HCT116 (cell line): ENCODE measurements around the gene PSMD11. TPM values are rescaled to one million over a fixed set of nuclear protein-coding genes. Genes with fewer than 3 reads are reported as not detected.
"Not testable (repeated sequence)": the region's sequence is repeated elsewhere in the genome, so short reads cannot be mapped to it uniquely, and the experiment has no call there.

ENCODE experiments used
- ATAC-seq: fragments of 200-7000 bp; cut with Tn5 transposase; 2 replicates; pipeline ENCODE4 v1.9.1; 2020; ENCODE audit warnings: mild to moderate bottlenecking, moderate library complexity
- BruUV-seq: library from RNA; stranded (reverse); fragments of 400-500 nt; replicated peaks from 2 replicates; lab custom pipeline; 2021; lab: Mats Ljungman, UMichigan
- CTCF ChIA-PET: fragments of 300-600 bp; sonication (Branson Sonifier 250); formaldehyde crosslinking; loops from one replicate; lab custom pipeline; 2021; ENCODE audit warnings: antibody characterized with exemption; lab: Charles Lee
- POLR2A ChIA-PET: fragments of 300-600, 350-600 bp; sonication (Branson Sonifier 250); formaldehyde crosslinking; loops from one replicate; lab custom pipeline; 2021; ENCODE audit warnings: antibody characterized with exemption; lab: Charles Lee
- RAD21 ChIA-PET, 2 experiments: fragments of 300-600 bp; sonication (Branson Sonifier 250); formaldehyde crosslinking; loops; one replicate each; lab custom pipeline; 2023; ENCODE audit warnings: low total read pairs in 2 of 2; ENCODE audit not compliant: uncharacterized antibody in 2 of 2, unreplicated experiment in 2 of 2, low non-redundant PET in 1 of 2; lab: Charles Lee
- DNase-seq: peaks from one replicate; pipeline ENCODE4 v3.0.0-alpha.2; 2010; ENCODE audit warnings: low read depth, low spot score
- H2AFZ ChIP-seq: fragments of 200-600 bp; shearing (Covaris generic), sonication (generic); 2 replicates; pipeline ENCODE4 v1.6.1; 2017; ENCODE audit warnings: low read depth, mixed run types, mixed read lengths, antibody characterized with exemption, low read length; ENCODE audit not compliant: poor library complexity, severe bottlenecking
- H3K27ac ChIP-seq: 2 replicates; pipeline ENCODE4 v1.5.1; 2012; ENCODE audit warnings: low read depth, low read length
- H3K27me3 ChIP-seq: fragments of 200-600 bp; sonication (generic); 2 replicates; pipeline ENCODE4 v1.6.1; 2016; ENCODE audit warnings: mixed run types, low read length, mixed read lengths; ENCODE audit not compliant: insufficient read depth
- H3K36me3 ChIP-seq, 2 experiments: fragments of 200-500 bp in 1 of 2; fragments of 200-600 bp in 1 of 2; sonication (Bioruptor generic) in 1 of 2; sonication (generic) in 1 of 2; 2 replicates each; pipeline versions ENCODE4 v1.5.1 to v1.6.1; 2014 to 2016; ENCODE audit warnings: low read length in 2 of 2, inconsistent platforms in 1 of 2, mixed read lengths in 1 of 2, mixed run types in 1 of 2; ENCODE audit not compliant: insufficient read depth in 2 of 2, control insufficient read depth in 1 of 2
- H3K4me1 ChIP-seq, 2 experiments: fragments of 200-600 bp in 1 of 2; sonication (generic) in 1 of 2; 2 replicates each; pipeline versions ENCODE4 v1.5.1 to v1.6.1; 2012 to 2017; ENCODE audit warnings: low read length in 2 of 2, inconsistent platforms in 1 of 2, mild to moderate bottlenecking in 1 of 2, mixed read lengths in 1 of 2, mixed run types in 1 of 2, moderate library complexity in 1 of 2; ENCODE audit not compliant: insufficient read depth in 2 of 2, control insufficient read depth in 1 of 2
- H3K4me2 ChIP-seq: fragments of 200-600 bp; sonication (generic); 2 replicates; pipeline ENCODE4 v1.6.1; 2017; ENCODE audit warnings: mixed run types, low read length, mixed read lengths
- H3K4me3 ChIP-seq, 2 experiments: fragments of 200-600 bp in 1 of 2; sonication (generic) in 1 of 2; replicated peaks in 1 of 2; 2 replicates each; pipeline ENCODE4 v1.5.1; 2011 to 2016; ENCODE audit warnings: low read length in 2 of 2, control low read depth in 1 of 2, low read depth in 1 of 2, mild to moderate bottlenecking in 1 of 2, mixed read lengths in 1 of 2, mixed run types in 1 of 2
- H3K79me2 ChIP-seq: fragments of 200-600 bp; sonication (generic); 2 replicates; pipeline ENCODE4 v1.6.1; 2017; ENCODE audit warnings: mild to moderate bottlenecking, mixed run types, low read length, moderate library complexity, mixed read lengths; ENCODE audit not compliant: insufficient read depth
- H3K9ac ChIP-seq: fragments of 200-600 bp; sonication (generic); 2 replicates; pipeline ENCODE4 v1.6.1; 2016; ENCODE audit warnings: low read length, mixed read lengths
- H3K9me2 ChIP-seq: fragments of 200-600 bp; sonication (generic), shearing (Covaris generic); 2 replicates; pipeline ENCODE4 v1.6.1; 2017; ENCODE audit warnings: mixed run types, mild to moderate bottlenecking, moderate library complexity; ENCODE audit not compliant: insufficient read depth
- H3K9me3 ChIP-seq, 2 experiments: fragments of 200-500 bp in 1 of 2; fragments of 200-600 bp in 1 of 2; sonication (Bioruptor generic) in 1 of 2; sonication (generic) in 1 of 2; 2 replicates each; pipeline ENCODE4 v1.6.1; 2014 to 2017; ENCODE audit warnings: low read length in 2 of 2, mixed read lengths in 2 of 2, inconsistent platforms in 1 of 2, low read depth in 1 of 2, mild to moderate bottlenecking in 1 of 2, mixed run types in 1 of 2, moderate library complexity in 1 of 2; ENCODE audit not compliant: control insufficient read depth in 1 of 2, insufficient read depth in 1 of 2
- H4K20me1 ChIP-seq: fragments of 200-600 bp; sonication (generic), shearing (Covaris generic); 2 replicates; pipeline ENCODE4 v1.6.1; 2017; ENCODE audit warnings: mixed run types, mild to moderate bottlenecking, moderate library complexity; ENCODE audit not compliant: insufficient read depth
- EZH2phosphoT487 ChIP-seq: fragments of 200-600 bp; IDR thresholded peaks from 2 replicates; pipeline ENCODE4 v1.6.1; 2018; ENCODE audit warnings: antibody characterized with exemption, borderline replicate concordance
- POLR2AphosphoS5 ChIP-seq: IDR thresholded peaks from 2 replicates; pipeline ENCODE4 v1.6.1; 2011; ENCODE audit warnings: mild to moderate bottlenecking, low read depth, low read length, moderate library complexity
- RAD21 ChIP-seq: IDR thresholded peaks from 2 replicates; pipeline ENCODE4 v1.6.1; 2012; ENCODE audit warnings: low read depth, mild to moderate bottlenecking
- TCF7L2 ChIP-seq: IDR thresholded peaks from 2 replicates; pipeline ENCODE4 v1.7.0; 2011; ENCODE audit warnings: borderline replicate concordance, inconsistent platforms; ENCODE audit not compliant: insufficient read depth, insufficient read length; ENCODE audit errors: extremely low read depth
- intact Hi-C: fragments of 100-400 bp; cut with micrococcal nuclease; formaldehyde crosslinking; loops from 2 replicates; pipeline ENCODE4 v1.10.0; 2022
- total RNA-seq: library from RNA; stranded (reverse); gene quantifications from one replicate; pipeline ENCODE4 v1.2.1, GENCODE V29; 2021; ENCODE audit not compliant: unreplicated experiment
- TF ChIP-seq, protein P1 (sequence below): IDR thresholded peaks from 2 replicates; pipeline ENCODE4 v1.6.1; 2011; ENCODE audit warnings: mild to moderate bottlenecking, low read length, moderate library complexity; ENCODE audit not compliant: insufficient replicate concordance; ENCODE audit errors: extremely low read depth

The PSMD11 gene
- total RNA-seq, 1 experiment from 2014 or later: 143 TPM

DNA sequence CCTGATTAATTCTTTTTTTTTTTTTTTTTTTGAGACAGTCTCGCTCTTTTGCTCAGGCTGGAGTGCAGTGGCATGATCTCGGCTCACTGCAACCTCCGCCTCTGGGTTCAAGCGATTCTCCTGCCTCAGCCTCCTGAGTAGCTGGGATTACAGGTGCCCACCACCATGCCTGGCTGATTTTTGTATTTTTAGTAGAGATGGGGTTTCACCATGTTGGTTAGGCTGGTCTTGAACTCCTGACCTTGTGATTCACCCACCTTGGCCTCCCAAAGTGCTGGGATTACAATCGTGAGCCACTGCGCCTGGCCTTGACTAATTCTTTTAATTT, 80.2 kb downstream of the PSMD11 start:
- POLR2A ChIA-PET, H2AFZ ChIP-seq, H3K79me2 ChIP-seq, H3K27me3 ChIP-seq, H3K4me2 ChIP-seq, BruUV-seq, CTCF ChIA-PET, H4K20me1 ChIP-seq, H3K9ac ChIP-seq, H3K4me3 ChIP-seq, DNase-seq, H3K36me3 ChIP-seq, intact Hi-C loops, ATAC-seq, H3K4me1 ChIP-seq, H3K9me3 ChIP-seq, RAD21 ChIA-PET, H3K9me2 ChIP-seq, H3K27ac ChIP-seq: not testable (repeated sequence)

GRCh38 chr17:32525122-32525521, 80.8 kb downstream of the PSMD11 start:
- ChIA-PET POLR2A (no interaction called here), CTCF (no interaction called here), RAD21 (no interaction called here)
- no peaks in the 10 kb centered on the region for H3K79me2 ChIP-seq
- no peaks in the 10 kb centered on the region for H3K36me3 ChIP-seq
- ATAC-seq: no peak
- no peak overlapping the region for H2AFZ ChIP-seq
- TF ChIP-seq TCF7L2 (no peak), RAD21 (no peak), POLR2AphosphoS5 (no peak), EZH2phosphoT487 (no peak)
- TF ChIP-seq, protein P1, sequence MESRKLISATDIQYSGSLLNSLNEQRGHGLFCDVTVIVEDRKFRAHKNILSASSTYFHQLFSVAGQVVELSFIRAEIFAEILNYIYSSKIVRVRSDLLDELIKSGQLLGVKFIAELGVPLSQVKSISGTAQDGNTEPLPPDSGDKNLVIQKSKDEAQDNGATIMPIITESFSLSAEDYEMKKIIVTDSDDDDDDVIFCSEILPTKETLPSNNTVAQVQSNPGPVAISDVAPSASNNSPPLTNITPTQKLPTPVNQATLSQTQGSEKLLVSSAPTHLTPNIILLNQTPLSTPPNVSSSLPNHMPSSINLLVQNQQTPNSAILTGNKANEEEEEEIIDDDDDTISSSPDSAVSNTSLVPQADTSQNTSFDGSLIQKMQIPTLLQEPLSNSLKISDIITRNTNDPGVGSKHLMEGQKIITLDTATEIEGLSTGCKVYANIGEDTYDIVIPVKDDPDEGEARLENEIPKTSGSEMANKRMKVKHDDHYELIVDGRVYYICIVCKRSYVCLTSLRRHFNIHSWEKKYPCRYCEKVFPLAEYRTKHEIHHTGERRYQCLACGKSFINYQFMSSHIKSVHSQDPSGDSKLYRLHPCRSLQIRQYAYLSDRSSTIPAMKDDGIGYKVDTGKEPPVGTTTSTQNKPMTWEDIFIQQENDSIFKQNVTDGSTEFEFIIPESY: no peak
- H3K4me1 ChIP-seq: peaks cover 1 to 2% of the 10 kb centered on the region in 2 experiments; a peak in 3 of 4 replicates
- no TSS peak for BruUV-seq
- H3K4me2 ChIP-seq: no peak overlapping the region
- intact Hi-C loops: no loop called here
- no peaks in the 10 kb centered on the region for H3K9me2 ChIP-seq
- no peak for DNase-seq
- H3K4me3 ChIP-seq: no peak overlapping the region
- no peaks in the 10 kb centered on the region for H3K27me3 ChIP-seq
- no peak overlapping the region for H3K9ac ChIP-seq
- no peaks in the 10 kb centered on the region for H4K20me1 ChIP-seq
- no peaks in the 10 kb centered on the region for H3K9me3 ChIP-seq
- H3K27ac ChIP-seq: no peak overlapping the region
